Smooth muscle cell (in vitro differentiated cells): ENCODE results near the gene PRKCI. TPM values are rescaled to one million over a fixed set of nuclear protein-coding genes. Genes with fewer than 3 reads are reported as not detected.

Source experiments
- DNase-seq: peaks from one replicate; lab custom pipeline; 2025; ENCODE audit not compliant: unreplicated experiment; lab: John Stamatoyannopoulos, UW
- H2AFZ ChIP-seq: fragments of 200-600 bp; sonication (generic); 2 replicates; pipeline ENCODE4 v1.6.0; 2016; ENCODE audit warnings: antibody characterized with exemption, low read depth, mild to moderate bottlenecking
- H3F3A ChIP-seq: fragments of 200-600 bp; sonication (generic); 2 replicates; pipeline ENCODE4 v1.6.0; 2017; ENCODE audit warnings: antibody characterized with exemption, low read depth
- H3K27ac ChIP-seq: fragments of 200-600 bp; sonication (generic); 2 replicates; pipeline ENCODE4 v1.5.1; 2016; ENCODE audit warnings: low read depth, mild to moderate bottlenecking
- H3K27me3 ChIP-seq: fragments of 200-600 bp; sonication (generic); 2 replicates; pipeline ENCODE4 v1.6.1; 2016; ENCODE audit warnings: low read depth, mild to moderate bottlenecking
- H3K36me3 ChIP-seq: fragments of 200-600 bp; sonication (generic); 2 replicates; pipeline ENCODE4 v1.5.1; 2016; ENCODE audit warnings: low read depth
- H3K4me1 ChIP-seq: fragments of 200-600 bp; sonication (generic); 2 replicates; pipeline ENCODE4 v1.5.1; 2016; ENCODE audit warnings: low read depth
- H3K4me2 ChIP-seq: fragments of 200-600 bp; sonication (generic); 2 replicates; pipeline ENCODE4 v1.6.0; 2016; ENCODE audit warnings: mild to moderate bottlenecking
- H3K4me3 ChIP-seq: fragments of 200-600 bp; sonication (generic); 2 replicates; pipeline ENCODE4 v1.5.1; 2016; ENCODE audit warnings: mild to moderate bottlenecking
- H3K79me2 ChIP-seq: fragments of 200-600 bp; sonication (generic); 2 replicates; pipeline ENCODE4 v1.6.0; 2016; ENCODE audit warnings: low read depth, mild to moderate bottlenecking
- H3K9ac ChIP-seq: fragments of 200-600 bp; sonication (generic); 2 replicates; pipeline ENCODE4 v1.6.0; 2016; ENCODE audit warnings: low read depth
- H3K9me3 ChIP-seq: fragments of 200-600 bp; sonication (generic); replicated peaks from 2 replicates; pipeline ENCODE4 v1.5.1; 2016; ENCODE audit warnings: low read depth
- H4K20me1 ChIP-seq: fragments of 200-600 bp; sonication (generic); 2 replicates; pipeline ENCODE4 v1.6.0; 2016; ENCODE audit warnings: low read depth
- CTCF ChIP-seq: fragments of 200-600 bp; sonication (generic); IDR thresholded peaks from 2 replicates; pipeline ENCODE4 v1.5.1; 2017; ENCODE audit warnings: borderline replicate concordance, mild to moderate bottlenecking, antibody characterized with exemption; ENCODE audit not compliant: insufficient read depth, poor library complexity, severe bottlenecking
- WGBS: methylation state at CpG from one replicate; pipeline ENCODE4 v1.1.7; 2016; ENCODE audit warnings: low lambda C conversion rate; 5-methylcytosine and 5-hydroxymethylcytosine counted together
- polyA plus RNA-seq: library from polyadenylated mRNA; unstranded; fragments of >200 nt; fragmentation: Nextera tagmentation; extraction: Ambion mirVana; gene quantifications from 2 replicates; pipeline ENCODE4 v1.2.1, GENCODE V29; 2016
- total RNA-seq: library from RNA; depleted of rRNA; stranded (reverse); fragments of >200 nt; gene quantifications from 2 replicates; pipeline ENCODE4 v1.2.3, GENCODE V29; 2014

The PRKCI gene
- total and polyA plus RNA-seq, 2 experiments from 2014 or later: 20.0 to 62.6 TPM

DNA sequence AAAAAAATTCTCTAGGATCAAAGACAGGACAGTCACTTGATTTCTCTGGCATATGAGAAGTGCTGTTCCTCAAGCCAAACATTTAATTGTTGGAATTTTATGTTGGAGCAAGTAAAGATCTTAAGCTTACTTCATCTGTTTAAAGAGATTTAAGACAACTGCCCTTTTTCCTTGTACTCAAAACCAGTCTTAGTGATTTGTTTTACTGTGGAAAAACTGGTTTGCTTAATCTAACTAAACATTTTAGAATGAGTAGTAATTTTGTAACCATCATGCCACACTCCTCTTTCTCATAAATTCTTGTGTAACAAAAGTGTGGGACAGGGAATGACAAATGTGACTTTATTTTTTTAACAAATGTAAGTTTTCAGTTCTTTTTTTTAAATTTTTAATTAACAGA is 18.4 kb downstream of the PRKCI start:
- Histone ChIP-seq H4K20me1 (peaks cover 40% of the 10 kb centered on the region), H3K4me1 (no peaks in the 10 kb centered on the region), H3K4me3 (no peak overlapping the region), H2AFZ (no peak overlapping the region), H3K79me2 (peaks cover 24% of the 10 kb centered on the region), H3K9me3 (no peaks in the 10 kb centered on the region), H3K27ac (peak overlapping the region; percentile 40), H3K27me3 (no peaks in the 10 kb centered on the region), H3K4me2 (peak overlapping the region; percentile 23), H3F3A (no peaks in the 10 kb centered on the region), H3K9ac (no peak overlapping the region), H3K36me3 (peaks cover 13% of the 10 kb centered on the region)
- TF ChIP-seq CTCF: no peak
- no peak for DNase-seq

- no peaks in the 10 kb centered on the region for H3K4me1 ChIP-seq
- no peak overlapping the region for H3K4me2 ChIP-seq
- H3F3A ChIP-seq: no peaks in the 10 kb centered on the region
- WGBS: 81% methylated on average over 2 of the region's 2 CpGs
- H3K79me2 ChIP-seq: peaks cover 8% of the 10 kb centered on the region
- no peak overlapping the region for H3K4me3 ChIP-seq
- no peak overlapping the region for H2AFZ ChIP-seq
- H3K9me3 ChIP-seq: no peaks in the 10 kb centered on the region
- H3K27ac ChIP-seq: no peak overlapping the region
- H3K9ac ChIP-seq: no peak overlapping the region
- DNase-seq: no peak
- TF ChIP-seq CTCF: no peak
- H3K27me3 ChIP-seq: no peaks in the 10 kb centered on the region
- H4K20me1 ChIP-seq: peaks cover 51% of the 10 kb centered on the region
- peaks cover 6% of the 10 kb centered on the region for H3K36me3 ChIP-seq
These were observed 22.4 kb downstream of the PRKCI start for GRCh38 chr3:170244576-170244975.

DNA sequence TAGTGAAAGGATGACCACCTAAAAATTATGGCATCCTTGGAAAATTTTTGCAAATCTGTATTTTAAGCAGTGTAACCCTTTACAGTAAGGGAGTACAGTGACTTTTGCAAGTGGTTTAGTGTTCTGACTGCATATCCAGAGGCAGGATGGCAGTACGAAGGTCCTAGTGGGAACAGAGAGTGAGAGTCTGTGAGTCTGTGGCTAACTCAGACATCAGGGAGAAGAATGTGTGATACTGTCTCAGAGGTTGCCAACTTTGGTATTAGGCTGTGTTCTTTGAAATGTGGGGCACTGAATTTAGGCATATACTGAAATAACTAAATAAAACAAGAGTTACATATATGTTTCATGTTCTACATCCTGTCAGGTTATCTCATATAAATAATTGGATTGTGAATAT is 25.7 kb downstream of the PRKCI start:
- no peak overlapping the region for H3K4me3 ChIP-seq
- H3K4me1 ChIP-seq: no peaks in the 10 kb centered on the region
- H4K20me1 ChIP-seq: peaks cover 36% of the 10 kb centered on the region
- no peaks in the 10 kb centered on the region for H3K9me3 ChIP-seq
- H3F3A ChIP-seq: no peaks in the 10 kb centered on the region
- no peak for DNase-seq
- TF ChIP-seq CTCF: no peak
- no peak overlapping the region for H3K9ac ChIP-seq
- no peaks in the 10 kb centered on the region for H3K27me3 ChIP-seq
- 93% methylated on average over 1 of the region's 1 CpG for WGBS
- H3K79me2 ChIP-seq: peaks cover 22% of the 10 kb centered on the region
- H3K36me3 ChIP-seq: peaks cover 6% of the 10 kb centered on the region
- no peak overlapping the region for H3K27ac ChIP-seq
- H3K4me2 ChIP-seq: no peak overlapping the region
- no peak overlapping the region for H2AFZ ChIP-seq

DNA sequence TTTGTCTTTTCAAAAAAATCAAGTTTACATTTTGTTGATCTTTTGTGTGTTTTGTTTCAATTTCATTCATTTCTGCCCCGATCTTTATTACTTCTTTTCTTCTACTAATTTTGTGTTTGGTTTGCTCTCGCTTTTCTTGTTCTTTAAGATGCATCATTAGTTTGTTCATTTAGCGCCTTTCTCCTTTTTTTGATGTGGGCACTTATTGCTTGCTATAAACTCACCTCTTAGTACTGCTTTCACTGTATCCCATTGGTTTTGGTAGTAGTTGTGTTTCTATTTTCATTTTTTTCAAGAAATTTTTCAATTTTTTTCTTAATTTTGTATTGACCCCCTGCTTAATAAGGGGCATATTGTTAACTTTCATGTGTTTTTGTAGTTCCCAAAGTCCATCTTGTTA is 34.4 kb downstream of the PRKCI start:
- Histone ChIP-seq H3F3A (no peaks in the 10 kb centered on the region), H4K20me1 (peaks cover 21% of the 10 kb centered on the region), H3K27me3 (no peaks in the 10 kb centered on the region), H3K79me2 (peaks cover 29% of the 10 kb centered on the region), H3K4me1 (no peaks in the 10 kb centered on the region), H2AFZ (no peak overlapping the region), H3K9me3 (no peaks in the 10 kb centered on the region), H3K4me2 (no peak overlapping the region), H3K9ac (no peak overlapping the region), H3K27ac (no peak overlapping the region), H3K4me3 (no peak overlapping the region), H3K36me3 (no peaks in the 10 kb centered on the region)
- DNase-seq: no peak
- 99% methylated on average over 3 of the region's 3 CpGs for WGBS
- no peak for TF ChIP-seq CTCF
